Esophagus squamous epithelium (tissue), 4 donors: ENCODE data around the gene SAMM50.

Experiments
- CTCF ChIP-seq, 6 experiments: fragments of 450-650 bp in 4 of 6; fragments of 200-600 bp in 2 of 6; sonication (generic) in 2 of 6; IDR thresholded peaks; one replicate each; pipeline ENCODE4 v1.5.1; 2016 to 2019; ENCODE audit warnings: antibody characterized with exemption in 6 of 6, mild to moderate bottlenecking in 4 of 6, moderate library complexity in 4 of 6
- POLR2A ChIP-seq, 4 donors: fragments of 450-650 bp; IDR thresholded peaks; one replicate each; pipeline ENCODE4 v1.6.1; 2017; ENCODE audit warnings: antibody characterized with exemption in 4 of 4, mild to moderate bottlenecking in 4 of 4, moderate library complexity in 3 of 4

GRCh38 chr22:43928908-43929307 is 26.3 kb upstream of the SAMM50 start:
- TF ChIP-seq CTCF (IDR thresholded peaks at IDR 0.05) (no peak), POLR2A (IDR thresholded peaks at IDR 0.05) (no peak)
